ENCODE measurements around the gene HOGA1. TPM values are rescaled to one million over a fixed set of nuclear protein-coding genes. Genes with fewer than 3 reads are reported as not detected.

HOGA1 gene
- total RNA-seq, 1 experiment from 2014 or later: 0.08 TPM

GRCh38 chr10:97547962-97548361 is 36.2 kb upstream of the HOGA1 start:
- H3K9me3 ChIP-seq (ENCODE audit: control insufficient read depth, insufficient read depth, low read depth, low read length): no peaks in the 10 kb centered on the region
- TF ChIP-seq POLR2AphosphoS5 (IDR thresholded peaks at IDR 0.05; ENCODE audit: low read depth, low read length) (no peak), TCF7L2 (IDR thresholded peaks at IDR 0.05; ENCODE audit: low read depth, low read length) (no peak), SIN3A (IDR thresholded peaks at IDR 0.05; ENCODE audit: borderline replicate concordance, insufficient read depth, low read depth, low read length) (no peak), REST (IDR thresholded peaks at IDR 0.05; ENCODE audit: insufficient read depth in 1 of 2, low read depth in 2 of 2, low read length in 1 of 2) (no peak)
- TF ChIP-seq, protein P1, sequence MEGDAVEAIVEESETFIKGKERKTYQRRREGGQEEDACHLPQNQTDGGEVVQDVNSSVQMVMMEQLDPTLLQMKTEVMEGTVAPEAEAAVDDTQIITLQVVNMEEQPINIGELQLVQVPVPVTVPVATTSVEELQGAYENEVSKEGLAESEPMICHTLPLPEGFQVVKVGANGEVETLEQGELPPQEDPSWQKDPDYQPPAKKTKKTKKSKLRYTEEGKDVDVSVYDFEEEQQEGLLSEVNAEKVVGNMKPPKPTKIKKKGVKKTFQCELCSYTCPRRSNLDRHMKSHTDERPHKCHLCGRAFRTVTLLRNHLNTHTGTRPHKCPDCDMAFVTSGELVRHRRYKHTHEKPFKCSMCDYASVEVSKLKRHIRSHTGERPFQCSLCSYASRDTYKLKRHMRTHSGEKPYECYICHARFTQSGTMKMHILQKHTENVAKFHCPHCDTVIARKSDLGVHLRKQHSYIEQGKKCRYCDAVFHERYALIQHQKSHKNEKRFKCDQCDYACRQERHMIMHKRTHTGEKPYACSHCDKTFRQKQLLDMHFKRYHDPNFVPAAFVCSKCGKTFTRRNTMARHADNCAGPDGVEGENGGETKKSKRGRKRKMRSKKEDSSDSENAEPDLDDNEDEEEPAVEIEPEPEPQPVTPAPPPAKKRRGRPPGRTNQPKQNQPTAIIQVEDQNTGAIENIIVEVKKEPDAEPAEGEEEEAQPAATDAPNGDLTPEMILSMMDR (IDR thresholded peaks at IDR 0.05): no peak
- H3K4me3 ChIP-seq (ENCODE audit: low read depth in 2 of 2, low read length in 2 of 2): no peak overlapping the region
- DNase-seq (ENCODE audit: low read depth, low spot score) (no peak), ATAC-seq (no peak)
- peak overlapping the region; percentile 48 for H3K27ac ChIP-seq (ENCODE audit: low read length)
- ChIA-PET CTCF (no interaction called here), POLR2A (no interaction called here)
- in situ Hi-C loops (cut with HindIII; ENCODE audit: low pct_unique_long_range_greater_than_20kb, low sequenced_read_pairs): no loop called here
- H3K36me3 ChIP-seq (ENCODE audit: control insufficient read depth, insufficient read depth, low read length): no peaks in the 10 kb centered on the region
- H3K27me3 ChIP-seq (ENCODE audit: control insufficient read depth, insufficient read depth, low read length): no peaks in the 10 kb centered on the region
- peaks cover 42% of the 10 kb centered on the region for H3K4me1 ChIP-seq (ENCODE audit: control insufficient read depth, insufficient read depth, low read length)
- no TSS peak for BruUV-seq (replicated peaks)
- intact Hi-C loops (cut with micrococcal nuclease; ENCODE audit: unreplicated experiment): no loop called here

GRCh38 chr10:97548828-97549455 is 35.2 kb upstream of the HOGA1 start:
- DNase-seq (ENCODE audit: low read depth, low spot score): no peak
- H3K9me3 ChIP-seq (ENCODE audit: control insufficient read depth, insufficient read depth, low read depth, low read length): no peaks in the 10 kb centered on the region
- intact Hi-C loops (cut with micrococcal nuclease; ENCODE audit: unreplicated experiment) (no loop called here), in situ Hi-C loops (cut with HindIII; ENCODE audit: low pct_unique_long_range_greater_than_20kb, low sequenced_read_pairs) (no loop called here)
- ChIA-PET CTCF (no interaction called here), POLR2A (interaction anchor here (0.6 kb wide), 1 partner anchor 25 kb away, joined by 3 read pairs; no protein-coding TSS in a partner anchor)
- no peaks in the 10 kb centered on the region for H3K27me3 ChIP-seq (ENCODE audit: control insufficient read depth, insufficient read depth, low read length)
- peak overlapping the region; percentile 81 for H3K27ac ChIP-seq (ENCODE audit: low read length)
- H3K36me3 ChIP-seq (ENCODE audit: control insufficient read depth, insufficient read depth, low read length): no peaks in the 10 kb centered on the region
- no peak overlapping the region for H3K4me3 ChIP-seq (ENCODE audit: low read depth in 2 of 2, low read length in 2 of 2)
- TF ChIP-seq TCF7L2 (IDR thresholded peaks at IDR 0.05; ENCODE audit: low read depth, low read length) (no peak), REST (IDR thresholded peaks at IDR 0.05; ENCODE audit: insufficient read depth in 1 of 2, low read depth in 2 of 2, low read length in 1 of 2) (no peak), SIN3A (IDR thresholded peaks at IDR 0.05; ENCODE audit: borderline replicate concordance, insufficient read depth, low read depth, low read length) (no peak), POLR2AphosphoS5 (IDR thresholded peaks at IDR 0.05; ENCODE audit: low read depth, low read length) (no peak)
- TF ChIP-seq, protein P1 (IDR thresholded peaks at IDR 0.05): no peak
- H3K4me1 ChIP-seq (ENCODE audit: control insufficient read depth, insufficient read depth, low read length): peaks cover 40% of the 10 kb centered on the region
- BruUV-seq (replicated peaks): no TSS peak
- no peak for ATAC-seq

Measured in Panc1 (cell line).